ENCODE results near the gene HPSE2.
"Not testable (repeated sequence)": the region's sequence is repeated elsewhere in the genome, so short reads cannot be mapped to it uniquely, and the experiment has no call there.

HPSE2 gene

DNA sequence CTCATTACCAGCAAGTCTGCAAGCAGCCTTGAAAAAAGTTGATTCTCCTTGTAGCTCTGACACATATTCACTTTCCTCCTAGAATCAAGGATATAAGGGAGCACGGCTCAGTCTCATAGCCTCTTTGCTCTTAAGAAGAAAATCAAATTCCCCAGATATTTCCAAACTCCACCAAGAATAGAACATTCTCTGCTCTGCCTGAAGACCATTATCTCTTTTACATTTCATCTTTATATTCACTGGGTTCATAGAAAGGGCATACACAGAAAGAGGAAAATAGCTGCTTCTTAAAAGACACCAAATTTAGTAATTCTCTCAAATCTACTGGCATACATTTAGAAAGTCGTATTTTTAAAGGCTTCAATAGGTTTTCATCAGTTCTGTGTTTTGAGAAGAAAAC lies 92.0 kb downstream of the HPSE2 start:
- no peak for DNase-seq

DNA sequence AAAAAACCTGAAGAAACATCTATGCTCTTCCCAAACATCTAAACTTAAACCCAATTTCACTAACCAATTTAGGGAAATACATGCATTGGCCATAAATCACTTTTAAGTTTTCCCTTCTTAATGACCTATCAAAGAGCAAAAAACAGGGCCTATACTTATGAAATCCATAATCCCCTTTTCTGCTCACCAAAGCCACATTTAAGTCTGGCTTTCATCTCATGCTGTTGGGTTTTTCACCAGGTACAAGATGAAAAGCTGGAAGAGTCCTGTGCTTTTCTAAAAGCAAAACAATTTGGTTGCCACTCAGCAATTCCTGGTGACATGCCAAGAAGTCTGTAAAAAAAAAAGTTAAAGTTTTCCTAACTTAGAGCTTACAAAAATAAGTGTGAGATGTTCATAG lies 92.6 kb downstream of the HPSE2 start:
- no peak for DNase-seq

GRCh38 chr10:99132897-99133296 lies 102.8 kb downstream of the HPSE2 start:
- DNase-seq: not testable (repeated sequence)

- DNase-seq: no peak
Measured at GRCh38 chr10:99125879-99126278, 109.8 kb downstream of the HPSE2 start.

DNA sequence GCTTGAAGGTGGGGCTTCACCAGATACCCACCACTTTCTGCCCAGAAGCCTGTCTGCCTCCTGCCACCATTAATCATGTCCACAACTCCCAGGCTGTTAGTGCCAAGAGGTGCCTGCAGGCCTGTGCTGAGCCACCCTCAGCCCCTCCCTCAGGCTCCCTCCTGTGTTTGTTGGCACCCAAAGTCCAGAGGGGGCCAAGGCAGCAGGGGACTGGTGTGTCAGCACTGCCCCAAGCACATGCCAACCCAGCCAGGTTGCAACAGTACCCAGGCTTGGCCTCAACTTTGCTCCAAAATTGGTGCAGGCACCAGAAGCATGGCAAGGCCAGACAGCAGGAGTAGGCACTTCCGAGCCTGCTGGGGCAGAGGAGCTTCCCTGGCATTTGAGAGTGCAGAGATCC lies 111.3 kb downstream of the HPSE2 start:
- DNase-seq: no peak

DNA sequence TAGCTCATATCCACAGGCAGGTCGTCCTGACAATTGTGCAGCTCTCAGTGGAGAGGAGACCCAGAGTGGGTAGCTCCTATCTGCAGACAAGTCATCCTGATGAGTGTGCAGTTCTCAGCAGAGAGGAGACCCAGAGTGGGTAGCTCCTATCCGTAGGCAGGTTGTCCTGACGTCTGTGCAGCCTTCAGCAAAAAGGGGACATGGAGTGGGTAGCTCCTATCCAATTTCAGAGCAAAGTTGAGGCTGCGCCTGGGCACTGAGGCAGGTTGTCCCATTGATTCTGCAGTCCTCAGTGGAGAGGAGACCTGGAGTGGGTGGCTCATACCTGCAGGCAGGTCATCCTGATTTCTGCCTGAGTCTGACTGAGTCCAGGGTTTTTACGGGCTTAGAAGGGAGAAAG lies 111.8 kb downstream of the HPSE2 start:
- no peak for DNase-seq

- no peak for DNase-seq
Measured at GRCh38 chr10:99123336-99123735, 112.3 kb downstream of the HPSE2 start.

- DNase-seq: no peak
Measured at GRCh38 chr10:99119258-99119748, 116.3 kb downstream of the HPSE2 start.

GRCh38 chr10:99115703-99116102 lies 119.9 kb downstream of the HPSE2 start:
- DNase-seq: no peak

GRCh38 chr10:99085358-99085757 lies 150.3 kb downstream of the HPSE2 start:
- no peak for DNase-seq

- no peak for DNase-seq
Measured at GRCh38 chr10:99084161-99084560, 151.5 kb downstream of the HPSE2 start.

DNA sequence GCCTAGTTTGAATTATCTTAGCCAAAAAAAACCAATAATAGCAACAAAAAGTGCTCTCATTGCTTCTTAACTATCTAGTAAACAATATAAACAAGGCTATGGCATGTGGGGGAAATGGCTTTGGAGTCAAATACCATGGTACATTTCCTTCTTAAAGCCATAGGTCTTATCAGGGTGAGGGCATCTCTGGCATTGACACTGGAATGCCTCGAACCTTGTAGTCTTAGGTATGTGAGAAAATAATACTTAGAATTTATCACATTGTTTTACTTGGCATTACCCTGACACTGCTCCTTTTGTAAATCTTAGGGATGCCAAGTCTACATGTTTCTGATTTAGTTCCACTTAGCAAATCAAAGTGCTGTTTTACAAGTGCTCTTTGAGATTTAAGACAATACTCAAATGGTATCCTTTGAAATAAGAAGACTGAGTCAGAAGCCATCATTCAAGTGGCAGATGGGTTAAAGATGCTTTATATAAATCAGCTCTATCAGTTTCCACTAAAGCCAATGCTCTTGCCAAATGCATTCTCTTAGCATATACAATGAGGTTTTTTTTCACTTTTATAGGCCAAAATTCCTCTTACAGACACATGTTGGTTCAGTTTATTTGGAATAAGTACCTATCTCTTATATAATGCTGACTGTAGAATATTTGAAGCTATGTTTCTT lies 155.2 kb downstream of the HPSE2 start:
- no peak for DNase-seq

DNA sequence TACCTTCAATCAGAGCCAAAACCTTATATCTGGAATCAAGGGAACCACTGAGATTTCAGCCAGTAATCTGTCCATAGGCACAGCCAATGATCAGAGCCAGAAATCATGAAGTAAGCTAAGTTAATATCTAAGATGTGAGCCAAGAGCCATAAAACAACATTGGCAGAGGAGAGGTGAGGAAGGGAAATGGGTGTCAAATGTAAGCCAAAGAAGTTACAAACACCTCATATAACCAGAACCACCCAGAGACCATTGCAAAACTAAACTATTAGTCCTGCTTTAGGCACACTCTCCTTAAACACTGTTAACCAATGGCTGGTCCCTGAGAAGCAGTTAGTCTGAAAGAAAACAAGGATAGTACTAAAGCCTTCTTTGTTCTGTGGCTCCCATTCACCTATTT lies 173.1 kb downstream of the HPSE2 start:
- no peak for DNase-seq

- no peak for DNase-seq
Measured at GRCh38 chr10:99058762-99059161, 176.9 kb downstream of the HPSE2 start.

- DNase-seq: no peak
Measured at GRCh38 chr10:99057936-99058690, 177.5 kb downstream of the HPSE2 start.

- no peak for DNase-seq
Measured at GRCh38 chr10:99045671-99046070, 190.0 kb downstream of the HPSE2 start.

DNA sequence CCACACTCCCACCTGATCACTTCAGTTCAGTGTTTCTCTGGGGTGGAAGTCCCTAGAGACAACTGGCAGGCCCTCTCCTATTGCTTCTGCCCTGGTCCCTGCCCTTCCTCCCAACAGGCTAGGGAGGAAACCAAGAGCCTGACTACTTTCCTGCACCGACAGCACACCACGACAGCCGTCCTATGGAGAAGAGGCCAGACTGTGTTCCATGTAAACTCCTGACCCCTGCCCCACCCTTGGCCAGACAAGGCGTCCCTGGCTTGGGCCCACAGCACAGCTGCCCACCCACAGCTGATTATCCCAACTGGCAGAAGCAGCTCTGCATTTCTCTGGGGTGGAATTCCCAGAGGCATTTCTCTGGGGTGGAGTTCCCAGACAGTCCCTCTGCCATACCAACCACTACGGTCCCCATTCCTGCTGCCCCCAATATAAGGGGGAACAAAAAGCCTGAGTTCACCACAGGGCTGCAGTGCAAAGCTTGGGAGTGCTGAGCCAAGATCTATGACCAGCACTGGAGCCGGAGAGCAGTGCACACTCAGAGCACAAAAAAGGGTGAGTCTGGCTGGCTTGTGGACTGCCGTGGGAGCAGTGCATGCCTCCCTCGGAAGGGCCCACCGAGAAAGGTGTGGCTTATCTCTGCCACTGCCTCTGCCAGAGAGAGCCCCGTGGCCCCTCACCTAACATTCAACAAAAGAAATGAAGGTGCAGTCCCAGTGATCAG lies 193.4 kb downstream of the HPSE2 start:
- no peak for DNase-seq

DNA sequence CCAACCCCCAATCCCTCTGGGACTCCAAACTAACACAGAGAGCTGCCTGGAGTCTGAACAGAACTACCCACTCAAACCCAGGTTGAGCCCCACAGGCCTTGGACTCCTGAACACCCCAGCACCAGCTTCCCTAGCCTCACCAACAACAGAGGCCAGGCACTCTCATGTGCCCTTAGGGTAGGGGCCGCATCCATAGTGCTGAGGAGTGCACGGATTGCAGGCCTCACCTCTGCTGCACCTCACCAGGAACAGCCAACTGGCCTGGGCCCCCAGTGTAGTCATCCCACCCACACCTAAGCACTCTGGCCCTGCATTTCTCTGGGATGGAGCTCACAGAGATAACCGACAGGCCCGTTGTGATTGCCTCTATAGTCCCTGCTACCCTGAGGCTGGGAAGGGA lies 194.2 kb downstream of the HPSE2 start:
- no peak for DNase-seq

DNA sequence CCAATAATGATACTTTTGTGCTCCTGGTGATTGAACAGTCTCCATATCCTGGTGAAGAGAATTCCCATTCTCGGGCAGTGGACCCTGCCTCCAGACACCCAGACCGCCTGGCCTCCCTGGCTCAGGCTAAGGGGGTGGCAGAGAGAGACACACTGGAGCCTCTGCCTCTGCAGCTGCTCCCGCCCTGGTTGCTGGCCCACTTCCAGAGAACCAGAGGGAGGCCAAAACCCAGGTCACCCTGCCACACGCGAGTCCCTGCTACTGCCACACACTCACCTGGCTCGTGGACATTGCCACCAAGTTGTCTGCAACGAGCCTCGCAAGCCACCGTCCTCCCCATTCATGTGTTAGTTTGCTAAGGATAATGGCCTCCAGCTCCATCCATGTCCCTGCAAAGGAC lies 221.8 kb downstream of the HPSE2 start:
- no peak for DNase-seq

DNA sequence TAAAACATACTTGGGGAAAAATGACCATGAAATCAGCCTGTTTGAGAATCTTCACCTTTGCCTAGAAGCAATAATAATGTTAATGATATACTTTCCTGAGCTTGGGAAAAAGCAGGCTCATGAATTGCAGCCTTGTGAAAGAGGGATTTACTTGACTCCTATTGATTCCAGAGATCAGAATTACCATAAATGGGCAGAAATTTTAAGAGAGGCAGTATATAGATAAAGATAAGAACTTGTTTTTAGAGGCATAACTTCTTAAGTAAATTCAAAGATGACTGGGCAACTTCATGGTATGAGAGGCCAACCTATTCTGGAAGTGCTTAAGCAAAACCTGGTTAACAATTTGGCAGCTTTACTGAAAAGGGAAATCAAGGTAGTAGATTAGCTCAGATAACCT lies 225.4 kb downstream of the HPSE2 start:
- no peak for DNase-seq

GRCh38 chr10:99008054-99008453 lies 227.6 kb downstream of the HPSE2 start:
- no peak for DNase-seq

GRCh38 chr10:99007457-99007856 lies 228.2 kb downstream of the HPSE2 start:
- no peak for DNase-seq

DNA sequence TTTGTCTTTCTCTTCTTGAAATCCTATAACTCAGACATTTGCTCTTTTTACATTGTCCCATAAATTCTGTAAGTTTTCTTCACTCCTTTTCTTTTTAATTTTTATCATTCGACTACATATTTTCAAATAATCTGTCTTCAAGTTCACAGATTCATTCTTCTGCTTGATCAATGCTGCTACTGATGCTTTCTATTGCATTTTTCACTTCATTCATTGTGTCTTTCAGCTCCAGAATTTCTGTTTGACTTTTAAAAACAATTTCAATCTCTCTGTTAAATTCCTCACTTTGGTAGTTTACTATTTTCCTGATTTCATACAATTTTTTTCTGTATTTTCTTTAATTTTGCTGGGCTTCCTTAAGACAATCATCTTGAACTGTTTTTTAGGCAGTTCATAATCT lies 230.4 kb downstream of the HPSE2 start:
- DNase-seq: no peak

GRCh38 chr10:99004738-99005137 lies 230.9 kb downstream of the HPSE2 start:
- DNase-seq: no peak

All from CD4-positive, alpha-beta T cell treated with Interleukin-4 for 1 hour (primary cell).